DMS153 treated with DMSO at 0.1 percent for 48 hours (cell line): ENCODE data around the gene EDEM1.

Source experiments
- DNase-seq: peaks from one replicate; lab custom pipeline; 2025; ENCODE audit not compliant: unreplicated experiment; lab: John Stamatoyannopoulos, UW

Gene EDEM1

GRCh38 chr3:5264896-5265770 lies 77.6 kb downstream of the EDEM1 start:
- DNase-seq, result no peak

GRCh38 chr3:5267252-5267651 lies 79.7 kb downstream of the EDEM1 start:
- no peak for DNase-seq

DNA sequence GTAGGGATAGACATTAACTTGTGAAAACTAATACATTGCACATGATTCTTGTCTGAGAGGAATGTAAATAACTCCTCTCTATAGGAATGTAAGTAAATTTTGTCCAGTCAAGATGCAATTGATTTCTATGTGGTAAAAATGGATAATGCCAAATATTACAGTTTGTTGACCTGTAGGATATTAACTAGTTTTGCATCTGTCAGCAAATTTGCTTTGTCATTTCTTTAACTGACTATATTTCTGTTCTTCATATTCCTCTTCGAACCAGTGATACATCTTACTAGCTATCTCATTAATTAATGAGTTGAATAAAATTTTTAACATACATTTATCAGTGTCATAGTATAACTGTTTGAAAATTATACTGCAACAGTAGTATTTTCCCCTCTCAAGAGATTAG lies 80.4 kb downstream of the EDEM1 start:
- no peak for DNase-seq
